ENCODE results near the gene MIB2. TPM values are rescaled to one million over a fixed set of nuclear protein-coding genes. Genes with fewer than 3 reads are reported as not detected.

The MIB2 gene
- total RNA-seq, 4 donors from 2014 or later, result 94.2 to 346 (median 224) TPM

- Histone ChIP-seq H3K4me1 (peaks cover 5 to 15% (median 10%) of the 10 kb centered on the region in 4 donors), H3K27me3 (peaks cover 62% of the 10 kb centered on the region), H3K4me3 (peak overlapping the region in 3 of 4 donors; percentile 10 to 40 (median 35)), H3K27ac (no peak overlapping the region), H3K9me3 (no peaks in the 10 kb centered on the region), H3K36me3 (no peaks in the 10 kb centered on the region)
- no peak for DNase-seq
- in situ Hi-C loops (cut with MboI; ENCODE audit: low pct_ligation_motif_present in 1 of 4, low pct_unique_long_range_greater_than_20kb in 1 of 4, low sequenced_read_pairs in 3 of 4), result no loop called here
- intact Hi-C loops (cut with DNase I; ENCODE audit: low total_unique reads), result no loop called here
- TF ChIP-seq POLR2A (IDR thresholded peaks at IDR 0.05), result no peak
- no peak for TF ChIP-seq POLR2AphosphoS5 (IDR thresholded peaks at IDR 0.05)
- TF ChIP-seq EP300 (IDR thresholded peaks at IDR 0.05; ENCODE audit: low read depth), result no peak
- TF ChIP-seq CTCF (IDR thresholded peaks at IDR 0.05), result no peak
- WGBS, 2 donors (ENCODE audit: low coverage in 1 of 2), result 12% methylated on average over 80 of the region's 111 CpGs; no CpG with 5 or more reads in 1 of the 2 donors
These were observed 16.0 kb upstream of the MIB2 start for GRCh38 chr1:1599030-1599934.

- 15% methylated on average over 29 of the region's 125 CpGs; no CpG with 5 or more reads in 1 of the 2 donors for WGBS, 2 donors (ENCODE audit: low coverage in 1 of 2)
- intact Hi-C loops (cut with DNase I; ENCODE audit: low total_unique reads) (no loop called here), in situ Hi-C loops (cut with MboI; ENCODE audit: low pct_ligation_motif_present in 1 of 4, low pct_unique_long_range_greater_than_20kb in 1 of 4, low sequenced_read_pairs in 3 of 4) (no loop called here)
- no peak for TF ChIP-seq POLR2A (IDR thresholded peaks at IDR 0.05)
- TF ChIP-seq POLR2AphosphoS5 (IDR thresholded peaks at IDR 0.05), result no peak
- TF ChIP-seq CTCF (IDR thresholded peaks at IDR 0.05), result no peak
- no peak for TF ChIP-seq EP300 (IDR thresholded peaks at IDR 0.05; ENCODE audit: low read depth)
- no peak for DNase-seq
- no peaks in the 10 kb centered on the region for H3K9me3 ChIP-seq
- peaks cover 65% of the 10 kb centered on the region for H3K27me3 ChIP-seq
- peaks cover 5 to 15% (median 10%) of the 10 kb centered on the region in 4 donors for H3K4me1 ChIP-seq
- no peaks in the 10 kb centered on the region for H3K36me3 ChIP-seq
- no peak within 1 kb of the TSS for H3K27ac ChIP-seq
- H3K4me3 ChIP-seq, result peak within 1 kb of the TSS; percentile 13 to 52 (median 34)
These were observed 15.1 kb upstream of the MIB2 start, which contains the start of gene FNDC10 for GRCh38 chr1:1599935-1600860. FNDC10 (minus strand) TSS chr1:1600135; CDS start chr1:1600015, 120 bp downstream.

- Histone ChIP-seq H3K4me1 (peaks cover 5 to 15% (median 10%) of the 10 kb centered on the region in 4 donors), H3K4me3 (no peak overlapping the region), H3K27me3 (peaks cover 63% of the 10 kb centered on the region), H3K9me3 (no peaks in the 10 kb centered on the region), H3K36me3 (no peaks in the 10 kb centered on the region), H3K27ac (no peak overlapping the region)
- DNase-seq, result no peak
- intact Hi-C loops (cut with DNase I; ENCODE audit: low total_unique reads) (no loop called here), in situ Hi-C loops (cut with MboI; ENCODE audit: low pct_ligation_motif_present in 1 of 4, low pct_unique_long_range_greater_than_20kb in 1 of 4, low sequenced_read_pairs in 3 of 4) (no loop called here)
- no peak for TF ChIP-seq POLR2A (IDR thresholded peaks at IDR 0.05)
- TF ChIP-seq POLR2AphosphoS5 (IDR thresholded peaks at IDR 0.05), result no peak
- TF ChIP-seq CTCF (IDR thresholded peaks at IDR 0.05), result no peak
- 69% methylated on average over 17 of the region's 22 CpGs; no CpG with 5 or more reads in 1 of the 2 donors for WGBS, 2 donors (ENCODE audit: low coverage in 1 of 2)
These were observed 14.3 kb upstream of the MIB2 start for GRCh38 chr1:1600861-1601563.

Measured in transverse colon (tissue), 4 donors.